Uterus (tissue), 4 donors: Measurements from ENCODE around the gene SMCO2. TPM values are rescaled to one million over a fixed set of nuclear protein-coding genes. Genes with fewer than 3 reads are reported as not detected.

Source experiments
- DNase-seq, 2 donors: peaks; one replicate each; pipeline ENCODE4 v3.0.0-alpha.2; 2019 to 2020
- H3K27ac ChIP-seq, 2 donors: fragments of 200-600 bp; sonication (generic); 1 replicate in 1 of 2; 2 replicates in 1 of 2; pipeline ENCODE4 v1.5.1; 2016 to 2018
- H3K27me3 ChIP-seq, 2 donors: fragments of 200-600 bp; sonication (generic); one replicate each; pipeline ENCODE4 v1.5.1; 2018 to 2019; ENCODE audit warnings: control low read depth in 1 of 2
- H3K36me3 ChIP-seq, 2 donors: fragments of 200-600 bp; sonication (generic); one replicate each; pipeline ENCODE4 v1.5.1; 2019; ENCODE audit warnings: control low read depth in 1 of 2
- H3K4me1 ChIP-seq, 2 donors: fragments of 200-600 bp; sonication (generic); one replicate each; pipeline ENCODE4 v1.5.1; 2018 to 2019; ENCODE audit warnings: control low read depth in 1 of 2
- H3K4me3 ChIP-seq, 2 donors: fragments of 200-600 bp; sonication (generic); 1 replicate in 1 of 2; 2 replicates in 1 of 2; pipeline ENCODE4 v1.5.1; 2018 to 2019; ENCODE audit warnings: mild to moderate bottlenecking in 1 of 2
- H3K9me3 ChIP-seq, 2 donors: fragments of 200-600 bp; sonication (generic); one replicate each; pipeline ENCODE4 v1.5.1; 2019; ENCODE audit warnings: control low read depth in 1 of 2
- CTCF ChIP-seq, 4 experiments: fragments of 200-600 bp in 2 of 4; fragments of 450-650 bp in 2 of 4; sonication (generic) in 2 of 4; IDR thresholded peaks; one replicate each; pipeline ENCODE4 v1.5.1; 2016 to 2019; ENCODE audit warnings: antibody characterized with exemption in 4 of 4, mild to moderate bottlenecking in 2 of 4, moderate library complexity in 1 of 4
- POLR2A ChIP-seq, 2 donors: fragments of 450-650 bp; IDR thresholded peaks; one replicate each; pipeline ENCODE4 v1.6.1; 2016; ENCODE audit warnings: antibody characterized with exemption in 2 of 2, mild to moderate bottlenecking in 1 of 2, moderate library complexity in 1 of 2
- intact Hi-C: fragments of 100-400 bp; cut with DNase I; formaldehyde crosslinking; loops from one replicate; pipeline ENCODE4 v1.15.1; 2023; ENCODE audit warnings: low total_unique reads
- total RNA-seq, 4 donors: library from RNA; depleted of rRNA in 3 of 4; stranded (reverse); fragments of >200 nt in 3 of 4; gene quantifications; one replicate each; pipeline versions ENCODE4 v1.1.0 to v1.2.4, GENCODE V29; 2014 to 2023
- donor health status: DM: yes; HTN: yes; CAD: no.

Gene SMCO2
- total RNA-seq, 4 donors from 2014 or later = not detected

GRCh38 chr12:27436768-27437167, 9.8 kb upstream of the SMCO2 start:
- Histone ChIP-seq H3K27ac (no peak overlapping the region), H3K27me3 (no peaks in the 10 kb centered on the region), H3K36me3 (no peaks in the 10 kb centered on the region), H3K4me3 (no peak overlapping the region), H3K4me1 (no peaks in the 10 kb centered on the region), H3K9me3 (no peaks in the 10 kb centered on the region)
- DNase-seq = no peak
- intact Hi-C loops = loop anchor here (10.0 kb wide), 1 partner anchor 218 kb away; no protein-coding TSS in a partner anchor
- no peak for TF ChIP-seq CTCF (IDR thresholded peaks at IDR 0.05)
- TF ChIP-seq POLR2A (IDR thresholded peaks at IDR 0.05) = no peak

- intact Hi-C loops = loop anchor here (10.0 kb wide), 1 partner anchor 217 kb away; no protein-coding TSS in a partner anchor
- H3K4me1 ChIP-seq = no peaks in the 10 kb centered on the region
Observed at GRCh38 chr12:27437839-27438238, 8.7 kb upstream of the SMCO2 start.

GRCh38 chr12:27447761-27448160, 1.2 kb downstream of the SMCO2 start:
- no peaks in the 10 kb centered on the region for H3K4me1 ChIP-seq
- H3K27ac ChIP-seq = no peak overlapping the region
- no peaks in the 10 kb centered on the region for H3K9me3 ChIP-seq
- DNase-seq = no peak
- intact Hi-C loops = no loop called here
- no peak overlapping the region for H3K4me3 ChIP-seq
- TF ChIP-seq CTCF (IDR thresholded peaks at IDR 0.05) (no peak), POLR2A (IDR thresholded peaks at IDR 0.05) (no peak)
- no peaks in the 10 kb centered on the region for H3K27me3 ChIP-seq
- H3K36me3 ChIP-seq = no peaks in the 10 kb centered on the region

More at GRCh38 chr12:27437839-27438238, 8.7 kb upstream of the SMCO2 start:
- Histone ChIP-seq H3K27me3 (no peaks in the 10 kb centered on the region), H3K36me3 (no peaks in the 10 kb centered on the region), H3K27ac (no peak overlapping the region), H3K4me3 (no peak overlapping the region), H3K9me3 (no peaks in the 10 kb centered on the region)
- no peak for TF ChIP-seq POLR2A (IDR thresholded peaks at IDR 0.05)
- TF ChIP-seq CTCF (IDR thresholded peaks at IDR 0.05) = no peak
- no peak for DNase-seq

- Histone ChIP-seq H3K9me3 (no peaks in the 10 kb centered on the region), H3K27me3 (no peaks in the 10 kb centered on the region), H3K36me3 (no peaks in the 10 kb centered on the region), H3K27ac (no peak overlapping the region), H3K4me3 (no peak overlapping the region), H3K4me1 (no peaks in the 10 kb centered on the region)
- intact Hi-C loops = no loop called here
- DNase-seq = no peak
- TF ChIP-seq CTCF (IDR thresholded peaks at IDR 0.05) (no peak), POLR2A (IDR thresholded peaks at IDR 0.05) (no peak)
Observed at GRCh38 chr12:27449026-27449425, 2.5 kb downstream of the SMCO2 start.

- Histone ChIP-seq H3K9me3 (no peaks in the 10 kb centered on the region), H3K36me3 (no peaks in the 10 kb centered on the region), H3K4me1 (no peaks in the 10 kb centered on the region), H3K27me3 (no peaks in the 10 kb centered on the region), H3K27ac (no peak overlapping the region), H3K4me3 (no peak overlapping the region)
- TF ChIP-seq POLR2A (IDR thresholded peaks at IDR 0.05) (no peak), CTCF (IDR thresholded peaks at IDR 0.05) (no peak)
- DNase-seq = no peak
- intact Hi-C loops = no loop called here
Observed at GRCh38 chr12:27449893-27450534, 3.5 kb downstream of the SMCO2 start.
